Measurements from ENCODE around the gene COX5B.

Gene COX5B

DNA sequence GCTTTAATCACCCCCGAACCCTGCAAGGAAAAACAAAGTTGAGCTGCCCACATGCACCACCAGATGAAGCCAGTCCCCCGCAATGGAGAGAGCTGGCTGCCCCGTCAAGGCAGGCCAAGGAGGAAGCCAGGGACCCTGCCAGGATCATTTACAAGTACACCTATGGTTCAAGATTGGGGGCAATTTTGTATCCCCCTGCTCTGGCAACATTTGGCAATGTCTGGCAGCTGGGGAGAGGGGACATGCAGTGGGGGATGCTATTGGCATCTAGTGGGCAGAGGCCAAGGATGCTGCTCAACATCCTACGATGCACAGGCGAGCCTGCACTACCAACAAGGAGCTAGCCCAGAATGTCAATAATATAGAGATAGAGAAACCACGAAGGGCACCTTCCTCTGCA lies 16.1 kb downstream of the COX5B start (continued):
- TF ChIP-seq EGR2 (tag by site-specific recombination; IDR thresholded peaks at IDR 0.05; ENCODE audit: low read depth) (no peak), ZNF792 (tag by site-specific recombination; IDR thresholded peaks at IDR 0.05) (no peak), ZNF670 (tag by site-specific recombination; IDR thresholded peaks at IDR 0.05; ENCODE audit: low read depth) (no peak)
- TF ChIP-seq, protein P1, sequence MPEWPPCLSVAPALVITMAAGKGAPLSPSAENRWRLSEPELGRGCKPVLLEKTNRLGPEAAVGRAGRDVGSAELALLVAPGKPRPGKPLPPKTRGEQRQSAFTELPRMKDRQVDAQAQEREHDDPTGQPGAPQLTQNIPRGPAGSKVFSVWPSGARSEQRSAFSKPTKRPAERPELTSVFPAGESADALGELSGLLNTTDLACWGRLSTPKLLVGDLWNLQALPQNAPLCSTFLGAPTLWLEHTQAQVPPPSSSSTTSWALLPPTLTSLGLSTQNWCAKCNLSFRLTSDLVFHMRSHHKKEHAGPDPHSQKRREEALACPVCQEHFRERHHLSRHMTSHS (tag by site-specific recombination; IDR thresholded peaks at IDR 0.05), result no peak
- TF ChIP-seq, protein P2, sequence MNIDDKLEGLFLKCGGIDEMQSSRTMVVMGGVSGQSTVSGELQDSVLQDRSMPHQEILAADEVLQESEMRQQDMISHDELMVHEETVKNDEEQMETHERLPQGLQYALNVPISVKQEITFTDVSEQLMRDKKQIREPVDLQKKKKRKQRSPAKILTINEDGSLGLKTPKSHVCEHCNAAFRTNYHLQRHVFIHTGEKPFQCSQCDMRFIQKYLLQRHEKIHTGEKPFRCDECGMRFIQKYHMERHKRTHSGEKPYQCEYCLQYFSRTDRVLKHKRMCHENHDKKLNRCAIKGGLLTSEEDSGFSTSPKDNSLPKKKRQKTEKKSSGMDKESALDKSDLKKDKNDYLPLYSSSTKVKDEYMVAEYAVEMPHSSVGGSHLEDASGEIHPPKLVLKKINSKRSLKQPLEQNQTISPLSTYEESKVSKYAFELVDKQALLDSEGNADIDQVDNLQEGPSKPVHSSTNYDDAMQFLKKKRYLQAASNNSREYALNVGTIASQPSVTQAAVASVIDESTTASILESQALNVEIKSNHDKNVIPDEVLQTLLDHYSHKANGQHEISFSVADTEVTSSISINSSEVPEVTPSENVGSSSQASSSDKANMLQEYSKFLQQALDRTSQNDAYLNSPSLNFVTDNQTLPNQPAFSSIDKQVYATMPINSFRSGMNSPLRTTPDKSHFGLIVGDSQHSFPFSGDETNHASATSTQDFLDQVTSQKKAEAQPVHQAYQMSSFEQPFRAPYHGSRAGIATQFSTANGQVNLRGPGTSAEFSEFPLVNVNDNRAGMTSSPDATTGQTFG (tag by site-specific recombination; IDR thresholded peaks at IDR 0.05; ENCODE audit: borderline replicate concordance), result no peak

DNA sequence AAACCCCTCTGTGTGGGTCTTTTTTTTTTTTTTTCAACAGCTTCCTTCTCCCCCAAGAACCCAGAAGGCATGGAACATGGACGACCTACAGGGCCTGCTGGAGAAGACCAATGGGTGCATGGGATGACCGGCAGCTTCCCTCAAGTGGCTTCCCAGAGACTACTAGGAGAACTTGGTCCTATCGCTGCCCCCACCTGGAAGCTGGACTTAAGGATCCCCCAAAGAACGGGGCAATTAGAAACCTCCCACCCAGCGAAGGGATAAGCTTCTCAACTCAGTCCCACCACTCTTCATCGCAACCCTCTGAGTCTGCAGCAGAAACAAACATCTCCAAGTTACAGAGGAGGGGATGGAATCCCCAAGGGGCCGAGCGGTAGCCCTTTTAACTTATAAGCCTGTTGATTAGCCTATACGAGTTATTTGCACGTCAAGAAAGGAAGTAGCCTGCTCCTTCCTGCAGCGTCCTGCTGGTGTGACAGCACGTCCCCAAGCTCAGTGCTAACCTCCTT lies 16.6 kb downstream of the COX5B start:
- ChIA-PET POLR2A (interaction anchor here (0.9 to 7.6 kb wide), 3 partner anchors 8 to 73 kb away, joined by 3 to 183 read pairs (median 4); partner anchors contain the start of gene COX5B), CTCF (interaction anchor here (0.7 to 1.4 kb wide), 5 partner anchors 9 to 550 kb away, joined by 3 to 7 read pairs (median 5); partner anchors contain the start of gene ANKRD36)
- H3K36me3 ChIP-seq (ENCODE audit: control insufficient read depth in 2 of 2, insufficient read depth in 1 of 2, low read length in 2 of 2), result peaks cover 0 to 37% of the 10 kb centered on the region in 2 experiments; a peak in 2 of 3 replicates
- peak overlapping the region; percentile 95; the same call in 1 of the 2 replicates for H3K27ac ChIP-seq (ENCODE audit: extremely low read depth, low read depth, low read length)
- peak overlapping the region; percentile 65 for H3K4me3 ChIP-seq (ENCODE audit: low read depth, low read length)
- TF ChIP-seq, protein P3, sequence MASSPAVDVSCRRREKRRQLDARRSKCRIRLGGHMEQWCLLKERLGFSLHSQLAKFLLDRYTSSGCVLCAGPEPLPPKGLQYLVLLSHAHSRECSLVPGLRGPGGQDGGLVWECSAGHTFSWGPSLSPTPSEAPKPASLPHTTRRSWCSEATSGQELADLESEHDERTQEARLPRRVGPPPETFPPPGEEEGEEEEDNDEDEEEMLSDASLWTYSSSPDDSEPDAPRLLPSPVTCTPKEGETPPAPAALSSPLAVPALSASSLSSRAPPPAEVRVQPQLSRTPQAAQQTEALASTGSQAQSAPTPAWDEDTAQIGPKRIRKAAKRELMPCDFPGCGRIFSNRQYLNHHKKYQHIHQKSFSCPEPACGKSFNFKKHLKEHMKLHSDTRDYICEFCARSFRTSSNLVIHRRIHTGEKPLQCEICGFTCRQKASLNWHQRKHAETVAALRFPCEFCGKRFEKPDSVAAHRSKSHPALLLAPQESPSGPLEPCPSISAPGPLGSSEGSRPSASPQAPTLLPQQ (tag by site-specific recombination; IDR thresholded peaks at IDR 0.05), result peak; percentile 60; the same call in 1 of the 2 replicates
- TF ChIP-seq ZNF223 (tag by site-specific recombination; IDR thresholded peaks at IDR 0.05) (no peak), KLF9 (tag by site-specific recombination; IDR thresholded peaks at IDR 0.05; ENCODE audit: low read depth) (no peak), TCF7L2 (IDR thresholded peaks at IDR 0.05; ENCODE audit: borderline replicate concordance, low read depth, low read length) (0 out of 2 replicates have a peak, but pooled peaks have one; percentile 43), ZNF544 (tag by site-specific recombination; IDR thresholded peaks at IDR 0.05) (no peak), ZIC2 (tag by site-specific recombination; IDR thresholded peaks at IDR 0.05) (peak; percentile 93; the same call in 1 of the 2 replicates), ZNF146 (tag by site-specific recombination; IDR thresholded peaks at IDR 0.05) (no peak), SCRT2 (tag by site-specific recombination; IDR thresholded peaks at IDR 0.05) (peak; percentile 80), ZNF768 (tag by site-specific recombination; IDR thresholded peaks at IDR 0.05) (no peak), IKZF3 (tag by site-specific recombination; IDR thresholded peaks at IDR 0.05) (no peak), ZNF510 (tag by site-specific recombination; IDR thresholded peaks at IDR 0.05; ENCODE audit: insufficient replicate concordance) (no peak), ZNF76 (tag by site-specific recombination; IDR thresholded peaks at IDR 0.05; ENCODE audit: borderline replicate concordance, low read depth) (no peak)
- TF ChIP-seq, protein P4, sequence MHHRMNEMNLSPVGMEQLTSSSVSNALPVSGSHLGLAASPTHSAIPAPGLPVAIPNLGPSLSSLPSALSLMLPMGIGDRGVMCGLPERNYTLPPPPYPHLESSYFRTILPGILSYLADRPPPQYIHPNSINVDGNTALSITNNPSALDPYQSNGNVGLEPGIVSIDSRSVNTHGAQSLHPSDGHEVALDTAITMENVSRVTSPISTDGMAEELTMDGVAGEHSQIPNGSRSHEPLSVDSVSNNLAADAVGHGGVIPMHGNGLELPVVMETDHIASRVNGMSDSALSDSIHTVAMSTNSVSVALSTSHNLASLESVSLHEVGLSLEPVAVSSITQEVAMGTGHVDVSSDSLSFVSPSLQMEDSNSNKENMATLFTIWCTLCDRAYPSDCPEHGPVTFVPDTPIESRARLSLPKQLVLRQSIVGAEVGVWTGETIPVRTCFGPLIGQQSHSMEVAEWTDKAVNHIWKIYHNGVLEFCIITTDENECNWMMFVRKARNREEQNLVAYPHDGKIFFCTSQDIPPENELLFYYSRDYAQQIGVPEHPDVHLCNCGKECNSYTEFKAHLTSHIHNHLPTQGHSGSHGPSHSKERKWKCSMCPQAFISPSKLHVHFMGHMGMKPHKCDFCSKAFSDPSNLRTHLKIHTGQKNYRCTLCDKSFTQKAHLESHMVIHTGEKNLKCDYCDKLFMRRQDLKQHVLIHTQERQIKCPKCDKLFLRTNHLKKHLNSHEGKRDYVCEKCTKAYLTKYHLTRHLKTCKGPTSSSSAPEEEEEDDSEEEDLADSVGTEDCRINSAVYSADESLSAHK (tag by site-specific recombination; IDR thresholded peaks at IDR 0.05), result peak; percentile 65
- TF ChIP-seq, protein P5, sequence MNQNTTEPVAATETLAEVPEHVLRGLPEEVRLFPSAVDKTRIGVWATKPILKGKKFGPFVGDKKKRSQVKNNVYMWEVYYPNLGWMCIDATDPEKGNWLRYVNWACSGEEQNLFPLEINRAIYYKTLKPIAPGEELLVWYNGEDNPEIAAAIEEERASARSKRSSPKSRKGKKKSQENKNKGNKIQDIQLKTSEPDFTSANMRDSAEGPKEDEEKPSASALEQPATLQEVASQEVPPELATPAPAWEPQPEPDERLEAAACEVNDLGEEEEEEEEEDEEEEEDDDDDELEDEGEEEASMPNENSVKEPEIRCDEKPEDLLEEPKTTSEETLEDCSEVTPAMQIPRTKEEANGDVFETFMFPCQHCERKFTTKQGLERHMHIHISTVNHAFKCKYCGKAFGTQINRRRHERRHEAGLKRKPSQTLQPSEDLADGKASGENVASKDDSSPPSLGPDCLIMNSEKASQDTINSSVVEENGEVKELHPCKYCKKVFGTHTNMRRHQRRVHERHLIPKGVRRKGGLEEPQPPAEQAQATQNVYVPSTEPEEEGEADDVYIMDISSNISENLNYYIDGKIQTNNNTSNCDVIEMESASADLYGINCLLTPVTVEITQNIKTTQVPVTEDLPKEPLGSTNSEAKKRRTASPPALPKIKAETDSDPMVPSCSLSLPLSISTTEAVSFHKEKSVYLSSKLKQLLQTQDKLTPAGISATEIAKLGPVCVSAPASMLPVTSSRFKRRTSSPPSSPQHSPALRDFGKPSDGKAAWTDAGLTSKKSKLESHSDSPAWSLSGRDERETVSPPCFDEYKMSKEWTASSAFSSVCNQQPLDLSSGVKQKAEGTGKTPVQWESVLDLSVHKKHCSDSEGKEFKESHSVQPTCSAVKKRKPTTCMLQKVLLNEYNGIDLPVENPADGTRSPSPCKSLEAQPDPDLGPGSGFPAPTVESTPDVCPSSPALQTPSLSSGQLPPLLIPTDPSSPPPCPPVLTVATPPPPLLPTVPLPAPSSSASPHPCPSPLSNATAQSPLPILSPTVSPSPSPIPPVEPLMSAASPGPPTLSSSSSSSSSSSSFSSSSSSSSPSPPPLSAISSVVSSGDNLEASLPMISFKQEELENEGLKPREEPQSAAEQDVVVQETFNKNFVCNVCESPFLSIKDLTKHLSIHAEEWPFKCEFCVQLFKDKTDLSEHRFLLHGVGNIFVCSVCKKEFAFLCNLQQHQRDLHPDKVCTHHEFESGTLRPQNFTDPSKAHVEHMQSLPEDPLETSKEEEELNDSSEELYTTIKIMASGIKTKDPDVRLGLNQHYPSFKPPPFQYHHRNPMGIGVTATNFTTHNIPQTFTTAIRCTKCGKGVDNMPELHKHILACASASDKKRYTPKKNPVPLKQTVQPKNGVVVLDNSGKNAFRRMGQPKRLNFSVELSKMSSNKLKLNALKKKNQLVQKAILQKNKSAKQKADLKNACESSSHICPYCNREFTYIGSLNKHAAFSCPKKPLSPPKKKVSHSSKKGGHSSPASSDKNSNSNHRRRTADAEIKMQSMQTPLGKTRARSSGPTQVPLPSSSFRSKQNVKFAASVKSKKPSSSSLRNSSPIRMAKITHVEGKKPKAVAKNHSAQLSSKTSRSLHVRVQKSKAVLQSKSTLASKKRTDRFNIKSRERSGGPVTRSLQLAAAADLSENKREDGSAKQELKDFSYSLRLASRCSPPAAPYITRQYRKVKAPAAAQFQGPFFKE (tag by site-specific recombination; IDR thresholded peaks at IDR 0.05; ENCODE audit: borderline replicate concordance), result no peak
- no peaks in the 10 kb centered on the region for H3K9me3 ChIP-seq (ENCODE audit: control insufficient read depth, insufficient read depth, low read depth, low read length)
- H3K4me1 ChIP-seq (ENCODE audit: control insufficient read depth, insufficient read depth, low read length), result 0 out of 2 replicates have a peak, but pooled peaks cover 2% of the 10 kb centered on the region
